GM12874 (cell line): ENCODE measurements around the gene CAMTA1.

Source experiments
- CTCF ChIP-seq: IDR thresholded peaks from 2 replicates; pipeline ENCODE4 v1.5.1; 2011; ENCODE audit warnings: low read depth, mild to moderate bottlenecking, control low read depth, low read length, moderate library complexity; ENCODE audit not compliant: insufficient read depth

The CAMTA1 gene

GRCh38 chr1:7535934-7536878, 751.0 kb downstream of the CAMTA1 start:
- no peak for TF ChIP-seq CTCF

- no peak for TF ChIP-seq CTCF
These were observed 751.8 kb downstream of the CAMTA1 start for GRCh38 chr1:7536891-7537591.

DNA sequence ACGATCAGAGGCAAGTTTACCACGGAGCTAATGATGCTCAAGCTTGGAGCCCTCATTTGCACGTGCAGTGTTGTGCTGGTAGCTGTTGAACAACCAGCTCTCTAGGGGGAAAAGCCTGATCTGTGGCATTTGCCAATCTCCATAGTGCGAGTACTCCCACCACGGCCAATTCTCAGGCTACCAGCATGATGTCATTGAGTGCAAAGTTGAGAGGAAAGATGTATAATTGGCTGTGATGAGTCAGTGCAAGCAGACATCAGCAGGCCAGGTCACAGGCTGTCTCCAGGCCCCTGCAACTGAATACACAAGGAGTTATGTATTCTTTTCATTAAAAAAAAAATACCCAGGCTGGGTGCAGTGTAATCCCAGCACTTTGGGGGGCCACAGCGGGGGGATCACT, 752.8 kb downstream of the CAMTA1 start:
- TF ChIP-seq CTCF, result no peak

DNA sequence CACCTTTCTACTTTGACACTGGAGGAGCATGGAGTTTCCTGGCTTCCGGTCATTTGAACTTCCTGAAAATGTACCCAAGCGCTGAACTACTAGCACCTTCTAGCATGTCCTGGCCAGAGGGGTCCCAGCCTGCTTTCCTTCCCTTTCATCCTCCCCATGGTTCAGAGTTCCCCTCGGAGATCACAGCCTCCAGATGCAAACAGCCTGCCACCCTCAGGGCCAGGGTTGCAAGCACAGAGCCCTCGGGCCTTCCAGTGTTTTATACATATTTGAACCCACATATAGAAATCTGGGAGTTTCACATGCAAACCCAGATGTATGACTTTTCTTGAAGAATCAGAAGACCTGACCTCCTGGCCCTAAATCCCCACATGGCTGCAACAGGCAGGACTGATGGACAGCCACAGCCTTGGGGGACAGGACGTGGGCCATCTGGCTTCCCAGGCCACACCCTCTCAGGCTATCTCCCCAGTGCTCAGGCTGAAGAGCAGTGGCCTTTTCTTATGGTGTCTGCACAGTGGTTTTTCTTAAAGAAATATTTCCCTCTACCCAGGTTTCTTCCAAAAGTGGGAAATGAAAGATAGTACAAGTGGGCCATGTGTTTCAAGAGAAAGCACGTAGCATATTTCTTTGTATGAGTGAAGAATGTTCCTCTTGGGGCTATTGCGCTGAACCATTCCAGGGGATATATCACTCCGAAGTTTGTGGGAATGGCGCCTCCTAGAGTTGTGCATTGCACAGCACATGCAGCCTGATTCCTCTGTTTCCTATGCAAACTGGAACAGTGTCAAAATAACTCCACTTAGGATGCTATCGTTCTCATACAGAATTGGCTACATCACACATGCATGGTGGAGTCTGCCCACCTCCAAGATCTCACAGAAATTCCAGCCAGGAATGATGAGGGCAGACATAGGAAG, 753.9 kb downstream of the CAMTA1 start:
- no peak for TF ChIP-seq CTCF

GRCh38 chr1:7539769-7540175, 754.5 kb downstream of the CAMTA1 start:
- peak; percentile 44; the same call in 1 of the 2 replicates for TF ChIP-seq CTCF

- TF ChIP-seq CTCF, result no peak
These were observed 755.6 kb downstream of the CAMTA1 start for GRCh38 chr1:7540816-7541215.

- no peak for TF ChIP-seq CTCF
These were observed 756.4 kb downstream of the CAMTA1 start for GRCh38 chr1:7541629-7542028.
